Gastrocnemius medialis (tissue), 4 donors: ENCODE results near the gene ZC3H6.

Source experiments
- POLR2A ChIP-seq, 2 donors: fragments of 450-650 bp; IDR thresholded peaks; one replicate each; pipeline ENCODE4 v1.6.1; 2017; ENCODE audit warnings: antibody characterized with exemption in 2 of 2, mild to moderate bottlenecking in 2 of 2, moderate library complexity in 2 of 2
- TF ChIP-seq, protein P1 (sequence below), 5 experiments: fragments of 450-650 bp in 3 of 5; fragments of 200-600 bp in 2 of 5; sonication (generic) in 2 of 5; IDR thresholded peaks in 4 of 5; conservative IDR thresholded peaks in 1 of 5; 1 replicate in 4 of 5; 2 replicates in 1 of 5; pipeline ENCODE4 v1.5.1; 2016 to 2019; ENCODE audit warnings: antibody characterized with exemption in 5 of 5, mild to moderate bottlenecking in 3 of 5, moderate library complexity in 3 of 5

DNA sequence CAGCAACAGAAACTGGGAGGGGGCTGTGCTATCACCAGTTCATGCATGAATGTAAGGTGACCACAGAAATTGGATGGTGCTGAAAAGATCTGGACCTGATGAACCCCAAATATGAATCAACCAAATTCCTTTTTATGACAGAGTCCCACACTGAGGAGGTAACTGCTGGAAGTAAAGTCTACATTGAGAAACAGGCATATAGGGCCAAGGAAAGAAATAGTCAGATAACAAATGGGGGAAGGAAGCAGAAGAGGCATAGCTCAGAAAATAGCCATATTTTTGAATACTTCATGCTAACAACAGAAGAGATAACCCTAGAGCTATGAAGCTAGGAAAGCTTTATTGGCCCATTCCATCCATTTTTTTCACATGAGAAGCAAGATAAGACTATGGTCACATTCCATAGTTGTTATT lies 25.8 kb downstream of the ZC3H6 start:
- TF ChIP-seq, protein P1, sequence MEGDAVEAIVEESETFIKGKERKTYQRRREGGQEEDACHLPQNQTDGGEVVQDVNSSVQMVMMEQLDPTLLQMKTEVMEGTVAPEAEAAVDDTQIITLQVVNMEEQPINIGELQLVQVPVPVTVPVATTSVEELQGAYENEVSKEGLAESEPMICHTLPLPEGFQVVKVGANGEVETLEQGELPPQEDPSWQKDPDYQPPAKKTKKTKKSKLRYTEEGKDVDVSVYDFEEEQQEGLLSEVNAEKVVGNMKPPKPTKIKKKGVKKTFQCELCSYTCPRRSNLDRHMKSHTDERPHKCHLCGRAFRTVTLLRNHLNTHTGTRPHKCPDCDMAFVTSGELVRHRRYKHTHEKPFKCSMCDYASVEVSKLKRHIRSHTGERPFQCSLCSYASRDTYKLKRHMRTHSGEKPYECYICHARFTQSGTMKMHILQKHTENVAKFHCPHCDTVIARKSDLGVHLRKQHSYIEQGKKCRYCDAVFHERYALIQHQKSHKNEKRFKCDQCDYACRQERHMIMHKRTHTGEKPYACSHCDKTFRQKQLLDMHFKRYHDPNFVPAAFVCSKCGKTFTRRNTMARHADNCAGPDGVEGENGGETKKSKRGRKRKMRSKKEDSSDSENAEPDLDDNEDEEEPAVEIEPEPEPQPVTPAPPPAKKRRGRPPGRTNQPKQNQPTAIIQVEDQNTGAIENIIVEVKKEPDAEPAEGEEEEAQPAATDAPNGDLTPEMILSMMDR (IDR thresholded peaks at IDR 0.05 in 4 of 5, conservative IDR thresholded peaks at IDR 0.05 in 1 of 5), result no peak
- TF ChIP-seq POLR2A (IDR thresholded peaks at IDR 0.05), result no peak
